ENCODE results near the gene THBS1.

DNA sequence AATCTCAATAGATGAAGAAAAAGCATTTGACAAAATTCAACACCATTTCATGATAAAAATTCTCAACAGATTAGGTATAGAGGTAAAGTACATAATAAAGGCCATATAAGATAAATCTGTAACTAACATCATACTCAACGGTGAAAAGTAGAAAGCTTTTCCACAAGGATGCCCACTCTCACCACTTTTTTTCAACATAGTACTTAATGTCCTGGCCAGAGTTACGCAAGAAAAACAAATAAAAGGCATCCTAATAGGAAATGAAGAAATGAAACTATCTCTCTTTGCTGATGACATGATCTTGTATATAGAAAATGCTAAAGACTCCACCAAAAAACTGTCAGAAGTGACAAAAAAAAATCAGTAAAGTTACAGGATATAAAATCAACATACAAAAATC lies 33.0 kb downstream of the THBS1 start:
- TF ChIP-seq, protein P1, sequence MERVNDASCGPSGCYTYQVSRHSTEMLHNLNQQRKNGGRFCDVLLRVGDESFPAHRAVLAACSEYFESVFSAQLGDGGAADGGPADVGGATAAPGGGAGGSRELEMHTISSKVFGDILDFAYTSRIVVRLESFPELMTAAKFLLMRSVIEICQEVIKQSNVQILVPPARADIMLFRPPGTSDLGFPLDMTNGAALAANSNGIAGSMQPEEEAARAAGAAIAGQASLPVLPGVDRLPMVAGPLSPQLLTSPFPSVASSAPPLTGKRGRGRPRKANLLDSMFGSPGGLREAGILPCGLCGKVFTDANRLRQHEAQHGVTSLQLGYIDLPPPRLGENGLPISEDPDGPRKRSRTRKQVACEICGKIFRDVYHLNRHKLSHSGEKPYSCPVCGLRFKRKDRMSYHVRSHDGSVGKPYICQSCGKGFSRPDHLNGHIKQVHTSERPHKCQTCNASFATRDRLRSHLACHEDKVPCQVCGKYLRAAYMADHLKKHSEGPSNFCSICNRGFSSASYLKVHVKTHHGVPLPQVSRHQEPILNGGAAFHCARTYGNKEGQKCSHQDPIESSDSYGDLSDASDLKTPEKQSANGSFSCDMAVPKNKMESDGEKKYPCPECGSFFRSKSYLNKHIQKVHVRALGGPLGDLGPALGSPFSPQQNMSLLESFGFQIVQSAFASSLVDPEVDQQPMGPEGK (CRISPR knock-in tag; IDR thresholded peaks at IDR 0.05; ENCODE audit: borderline replicate concordance) = no peak
- no peak for TF ChIP-seq ZFP3 (CRISPR knock-in tag; IDR thresholded peaks at IDR 0.05)
- no peak for TF ChIP-seq CSDC2 (CRISPR knock-in tag; IDR thresholded peaks at IDR 0.05)
- TF ChIP-seq ESRRG (CRISPR knock-in tag; IDR thresholded peaks at IDR 0.05) = no peak
- TF ChIP-seq TOX (CRISPR knock-in tag; IDR thresholded peaks at IDR 0.05; ENCODE audit: borderline replicate concordance) = no peak
- no peak for TF ChIP-seq ZFP30 (CRISPR knock-in tag; IDR thresholded peaks at IDR 0.05)
- no peak for TF ChIP-seq ARNTL (CRISPR knock-in tag; IDR thresholded peaks at IDR 0.05; ENCODE audit: borderline replicate concordance, low read depth)
- TF ChIP-seq, protein P2, sequence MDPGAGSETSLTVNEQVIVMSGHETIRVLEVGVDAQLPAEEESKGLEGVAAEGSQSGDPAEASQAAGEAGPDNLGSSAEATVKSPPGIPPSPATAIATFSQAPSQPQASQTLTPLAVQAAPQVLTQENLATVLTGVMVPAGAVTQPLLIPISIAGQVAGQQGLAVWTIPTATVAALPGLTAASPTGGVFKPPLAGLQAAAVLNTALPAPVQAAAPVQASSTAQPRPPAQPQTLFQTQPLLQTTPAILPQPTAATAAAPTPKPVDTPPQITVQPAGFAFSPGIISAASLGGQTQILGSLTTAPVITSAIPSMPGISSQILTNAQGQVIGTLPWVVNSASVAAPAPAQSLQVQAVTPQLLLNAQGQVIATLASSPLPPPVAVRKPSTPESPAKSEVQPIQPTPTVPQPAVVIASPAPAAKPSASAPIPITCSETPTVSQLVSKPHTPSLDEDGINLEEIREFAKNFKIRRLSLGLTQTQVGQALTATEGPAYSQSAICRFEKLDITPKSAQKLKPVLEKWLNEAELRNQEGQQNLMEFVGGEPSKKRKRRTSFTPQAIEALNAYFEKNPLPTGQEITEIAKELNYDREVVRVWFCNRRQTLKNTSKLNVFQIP (CRISPR knock-in tag; IDR thresholded peaks at IDR 0.05; ENCODE audit: borderline replicate concordance, low read depth) = no peak

Measured in SK-N-SH treated with all-trans-retinoic acid at 6 μM for 48 hours (cell line).